GM11168 (cell line): Measurements from ENCODE around the gene MRPL58.
"Not testable (repeated sequence)": the region's sequence is repeated elsewhere in the genome, so short reads cannot be mapped to it uniquely, and the experiment has no call there.

ENCODE experiments used
- in situ Hi-C: fragments of 300-500 bp; cut with MboI; formaldehyde crosslinking; loops from one replicate; pipeline ENCODE4 v1.12.0; 2022; ENCODE audit warnings: low sequenced_read_pairs; ENCODE audit not compliant: unreplicated experiment

MRPL58 gene

GRCh38 chr17:75044716-75045115 lies 32.2 kb downstream of the MRPL58 start:
- in situ Hi-C loops = no loop called here

- in situ Hi-C loops = not testable (repeated sequence)
Measured at GRCh38 chr17:75045946-75046406, 33.5 kb downstream of the MRPL58 start.

GRCh38 chr17:75046407-75047289 lies 34.2 kb downstream of the MRPL58 start, which contains the start of the genes ATP5PD and KCTD2:
Gene ATP5PD, minus strand, starts transcription at chr17:75046969. Its CDS starts 4,319 bp downstream, at chr17:75042650.
Gene KCTD2, plus strand, starts transcription at chr17:75047225. Its CDS starts 26 bp downstream, at chr17:75047251.
- in situ Hi-C loops = no loop called here

DNA sequence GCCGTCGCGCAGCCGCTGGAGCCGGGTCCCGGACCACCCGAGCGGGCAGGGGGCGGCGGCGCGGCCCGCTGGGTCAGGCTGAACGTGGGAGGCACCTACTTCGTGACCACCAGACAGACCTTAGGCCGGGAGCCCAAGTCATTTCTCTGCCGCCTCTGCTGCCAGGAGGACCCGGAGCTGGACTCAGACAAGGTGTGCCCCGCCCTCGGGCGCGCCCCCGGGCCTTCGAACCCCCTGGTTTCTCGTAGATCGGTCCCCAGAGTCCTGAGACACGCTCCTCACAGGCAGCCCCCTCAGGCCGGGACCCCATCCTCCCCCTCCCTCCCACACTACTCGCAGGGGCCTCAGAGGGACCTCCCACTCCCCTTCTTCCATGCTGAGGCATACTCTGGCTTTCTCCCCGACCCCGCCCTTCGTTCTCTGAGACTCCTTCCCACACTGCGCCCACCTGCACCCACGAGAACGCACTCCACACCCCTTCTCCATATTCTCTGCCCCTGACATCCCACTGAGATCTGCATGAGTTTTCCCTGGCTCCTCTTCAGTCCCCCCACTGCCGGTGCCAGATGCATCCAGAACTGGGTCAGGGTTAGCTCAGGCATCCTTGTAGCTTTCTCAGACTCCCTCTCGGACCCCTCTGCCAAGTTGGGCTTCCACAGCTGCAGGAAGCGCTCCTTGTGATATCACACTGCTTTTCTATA lies 35.1 kb downstream of the MRPL58 start:
- in situ Hi-C loops = no loop called here

DNA sequence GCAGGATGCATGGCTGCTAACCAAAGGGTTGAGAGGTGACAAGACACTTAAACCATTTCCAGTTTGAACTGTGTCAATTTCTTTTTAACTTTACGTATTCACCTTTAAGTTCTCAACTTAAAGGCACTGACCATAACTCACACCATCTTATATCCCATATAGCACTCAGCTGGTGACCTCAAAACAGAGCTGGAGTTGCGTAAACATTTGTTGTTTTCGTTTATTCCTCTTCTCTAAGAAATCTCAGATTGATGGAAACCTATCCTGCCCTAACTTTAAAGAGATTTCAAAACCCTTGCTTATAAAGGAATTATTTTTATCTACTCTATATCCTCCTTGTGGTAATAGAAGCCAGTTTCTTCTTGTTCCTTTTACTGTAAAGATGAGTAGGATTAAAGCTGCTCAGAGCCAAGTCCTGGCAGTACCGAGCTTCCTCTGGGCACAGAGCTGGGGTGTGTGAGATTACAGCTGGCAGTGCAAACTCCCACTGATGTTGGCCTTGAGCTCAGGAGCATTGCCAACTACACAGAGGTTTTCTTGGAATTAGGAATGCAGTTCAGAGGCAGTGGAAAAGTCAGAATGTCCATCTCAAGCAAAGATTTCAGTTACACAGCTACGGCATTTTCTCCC lies 35.9 kb downstream of the MRPL58 start:
- in situ Hi-C loops = no loop called here

- in situ Hi-C loops = no loop called here
Measured at GRCh38 chr17:75049057-75049456, 36.6 kb downstream of the MRPL58 start.

GRCh38 chr17:75049706-75050105 lies 37.2 kb downstream of the MRPL58 start:
- in situ Hi-C loops = no loop called here

DNA sequence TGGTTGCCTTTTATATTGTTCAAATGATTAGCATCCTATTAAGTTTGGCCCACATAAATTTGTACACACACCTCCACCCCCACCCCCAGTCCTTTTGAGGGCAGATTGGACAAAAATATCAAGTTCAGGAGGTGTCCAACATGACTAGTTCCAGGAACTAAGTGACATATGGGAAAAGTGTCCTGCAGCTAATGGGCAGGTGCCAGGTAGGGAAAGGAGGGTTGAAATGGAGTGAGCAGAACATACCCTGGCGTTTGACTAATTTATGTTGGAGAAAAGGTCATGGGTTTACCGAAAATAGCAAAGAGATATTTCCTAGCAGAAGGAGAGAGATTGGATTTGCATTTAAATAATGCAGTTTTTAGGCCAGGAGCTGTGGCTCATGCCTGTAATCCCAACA lies 39.5 kb downstream of the MRPL58 start:
- in situ Hi-C loops = no loop called here

DNA sequence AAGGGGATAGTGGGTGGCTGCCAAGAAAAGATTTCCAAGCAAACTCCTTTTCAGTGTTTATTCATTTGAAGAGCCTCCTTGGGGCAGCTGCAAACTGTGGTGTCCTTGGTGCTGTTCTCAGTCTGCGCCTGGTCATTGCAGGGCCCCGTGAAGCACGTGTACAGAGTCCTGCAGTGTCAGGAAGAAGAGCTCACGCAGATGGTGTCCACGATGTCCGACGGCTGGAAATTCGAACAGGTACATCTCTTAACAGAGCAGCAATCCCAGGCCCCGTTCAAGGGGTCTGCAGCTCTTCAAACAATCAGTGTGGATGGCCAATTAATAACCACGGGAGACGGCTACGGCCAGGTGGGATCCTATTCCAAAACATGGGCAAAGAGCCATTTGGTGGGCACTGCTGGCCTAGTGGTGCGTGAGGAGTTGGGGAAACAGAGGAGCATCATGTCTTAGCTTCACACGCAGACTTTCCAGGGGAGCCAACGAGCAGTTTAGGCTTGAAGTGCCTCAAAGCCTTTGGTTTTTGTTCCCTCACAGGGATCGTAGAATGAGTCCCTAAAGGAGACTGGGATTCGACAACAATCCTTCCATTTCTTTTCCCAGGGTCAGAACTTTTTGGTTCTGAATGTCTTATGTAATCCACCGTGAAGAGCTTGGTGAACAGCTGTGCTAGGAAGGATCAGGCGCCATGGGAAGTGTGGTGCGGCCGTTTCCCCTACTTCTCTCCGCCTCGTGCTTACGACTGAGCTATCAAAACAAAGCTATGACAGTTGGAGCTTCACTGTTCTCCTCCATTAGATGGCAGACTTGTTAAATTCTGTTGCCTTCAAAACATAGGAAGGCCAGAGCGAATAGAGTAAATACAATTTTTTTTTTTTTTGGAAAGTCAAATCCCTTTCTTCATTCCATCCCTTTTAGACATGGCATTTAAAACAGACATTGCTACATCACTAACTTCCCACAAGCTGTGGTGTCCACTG lies 47.2 kb downstream of the MRPL58 start:
- in situ Hi-C loops = no loop called here

GRCh38 chr17:75060434-75061054 lies 48.1 kb downstream of the MRPL58 start:
- in situ Hi-C loops = no loop called here

GRCh38 chr17:75061055-75061438 lies 48.6 kb downstream of the MRPL58 start:
- in situ Hi-C loops = no loop called here

- in situ Hi-C loops = no loop called here
Measured at GRCh38 chr17:75061618-75062017, 49.1 kb downstream of the MRPL58 start.

DNA sequence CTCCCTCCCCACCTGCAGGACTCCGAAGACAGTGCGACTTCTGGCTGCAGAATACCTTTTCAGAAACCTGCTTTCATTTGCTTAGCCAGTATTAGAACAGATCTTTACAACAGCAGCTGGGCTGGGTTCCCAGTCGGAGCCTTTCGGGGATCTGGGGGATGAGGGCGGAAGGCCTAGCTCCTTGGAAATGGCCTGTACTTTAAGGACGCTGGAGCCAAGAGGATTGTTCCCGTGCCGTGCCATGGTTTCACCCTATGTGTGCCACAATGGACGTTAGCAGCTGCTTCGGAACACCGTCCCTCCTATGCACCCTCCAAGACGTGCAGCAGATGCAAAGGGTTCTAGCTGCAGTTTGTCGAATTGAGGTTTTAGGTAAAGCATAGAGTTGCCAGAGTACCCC lies 50.7 kb downstream of the MRPL58 start:
- in situ Hi-C loops = no loop called here

- in situ Hi-C loops = no loop called here
Measured at GRCh38 chr17:75063626-75064025, 51.2 kb downstream of the MRPL58 start.

DNA sequence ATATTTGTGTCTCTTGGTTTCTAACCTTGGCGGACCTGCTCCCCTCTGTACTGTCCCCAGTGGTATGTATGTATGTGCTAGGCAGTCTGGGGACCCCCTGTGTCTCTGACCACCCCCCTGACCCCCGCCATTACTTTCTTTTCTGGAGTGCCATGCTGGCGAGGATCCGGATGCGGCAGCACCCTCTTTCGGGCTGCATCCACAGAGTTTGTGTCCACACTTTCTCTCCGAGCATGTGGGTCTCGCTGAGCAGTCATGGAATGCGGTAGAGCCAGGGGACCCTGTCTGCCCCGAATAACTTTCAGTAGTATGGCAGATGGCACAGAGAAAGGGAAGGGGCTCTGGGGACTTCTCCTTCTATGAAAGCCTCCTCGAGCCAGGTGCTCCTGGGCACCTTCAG lies 51.6 kb downstream of the MRPL58 start:
- in situ Hi-C loops = no loop called here

DNA sequence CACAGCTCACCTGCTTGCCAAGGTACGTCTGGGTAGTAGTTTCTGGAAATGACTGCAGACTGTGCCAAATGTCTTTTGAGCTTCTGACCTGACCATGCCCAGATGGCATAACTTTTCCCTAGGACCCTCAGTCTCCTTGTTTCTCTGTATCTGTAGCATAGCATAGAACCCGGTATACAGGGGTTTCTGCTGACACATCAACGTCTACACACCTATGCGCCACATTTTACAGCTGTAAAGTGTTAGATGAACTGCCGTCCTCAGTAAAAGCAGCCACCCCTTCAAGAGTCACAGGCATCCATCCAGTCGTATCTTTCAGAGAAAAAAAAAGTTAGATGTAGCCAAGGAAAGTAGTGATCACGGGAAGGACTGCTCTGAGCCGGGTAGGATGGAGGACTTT lies 52.0 kb downstream of the MRPL58 start:
- in situ Hi-C loops = no loop called here

- in situ Hi-C loops = no loop called here
Measured at GRCh38 chr17:75064867-75065561, 52.5 kb downstream of the MRPL58 start.

DNA sequence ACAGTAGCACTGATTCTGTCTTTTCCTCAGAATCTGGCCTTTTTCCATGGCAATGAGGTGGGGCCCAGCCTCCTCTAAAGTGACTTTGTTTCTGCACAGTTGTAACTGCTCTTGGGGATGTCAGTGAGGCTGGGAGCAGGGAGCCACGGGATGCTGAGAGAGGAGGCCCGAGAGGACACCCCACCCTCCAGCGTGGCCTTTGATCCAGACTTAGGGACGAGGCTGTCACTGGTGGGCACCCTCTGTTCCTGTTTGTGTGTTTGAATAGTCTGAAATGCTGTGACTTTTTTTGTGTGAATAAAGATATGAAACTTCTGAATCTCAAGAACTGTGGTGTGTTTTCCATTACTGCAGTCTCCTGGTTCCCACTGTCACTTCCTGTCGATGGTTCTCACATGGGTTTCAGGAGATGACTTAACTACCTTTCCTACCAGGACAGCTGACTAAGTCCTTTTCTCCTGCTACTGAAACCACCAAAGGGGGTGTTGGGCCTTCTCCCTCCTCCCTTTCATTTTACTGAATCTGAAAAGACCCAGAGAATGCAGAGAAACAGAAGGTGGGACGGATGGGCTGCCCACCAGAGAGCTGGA lies 53.2 kb downstream of the MRPL58 start:
- in situ Hi-C loops = no loop called here
